Right lobe of liver (tissue), 4 donors: ENCODE results near the gene CPLX3.

Experiments
- POLR2A ChIP-seq: fragments of 450-650 bp; IDR thresholded peaks from one replicate; pipeline ENCODE4 v1.6.1; 2017; ENCODE audit warnings: antibody characterized with exemption, mild to moderate bottlenecking
- TF ChIP-seq, protein P1 (sequence below), 4 donors: fragments of 200-600 bp in 3 of 4; fragments of 450-650 bp in 1 of 4; IDR thresholded peaks; one replicate each; pipeline versions ENCODE4 v1.5.1 to v1.8.0; 2016 to 2022; ENCODE audit warnings: antibody characterized with exemption in 4 of 4, mild to moderate bottlenecking in 2 of 4
- donor health status: DM: no; HTN: no; CAD: no.
- donor health status: DM: no; HTN: no; CAD: no.
- donor health status: DM: no; HTN: yes; CAD: no.

DNA sequence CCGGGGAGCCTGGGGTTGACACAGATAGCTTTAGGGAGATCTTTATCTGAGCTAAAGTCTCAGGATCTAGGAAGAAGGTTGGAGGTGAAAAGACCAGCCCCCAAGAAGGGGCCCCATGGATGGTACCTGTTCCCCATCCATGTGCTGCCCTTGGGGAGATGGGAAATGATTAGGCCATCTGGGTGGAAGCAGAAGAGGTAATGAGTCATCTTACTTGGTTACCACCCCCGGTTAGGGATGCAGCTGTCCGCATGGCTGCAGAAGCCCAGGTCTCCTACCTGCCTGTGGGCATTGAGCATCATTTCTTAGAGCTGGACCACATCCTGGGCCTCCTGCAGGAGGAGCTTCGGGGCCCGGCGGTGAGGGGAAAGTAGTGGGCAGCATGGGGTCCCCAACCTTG lies 3.1 kb upstream of the CPLX3 start:
- TF ChIP-seq, protein P1, sequence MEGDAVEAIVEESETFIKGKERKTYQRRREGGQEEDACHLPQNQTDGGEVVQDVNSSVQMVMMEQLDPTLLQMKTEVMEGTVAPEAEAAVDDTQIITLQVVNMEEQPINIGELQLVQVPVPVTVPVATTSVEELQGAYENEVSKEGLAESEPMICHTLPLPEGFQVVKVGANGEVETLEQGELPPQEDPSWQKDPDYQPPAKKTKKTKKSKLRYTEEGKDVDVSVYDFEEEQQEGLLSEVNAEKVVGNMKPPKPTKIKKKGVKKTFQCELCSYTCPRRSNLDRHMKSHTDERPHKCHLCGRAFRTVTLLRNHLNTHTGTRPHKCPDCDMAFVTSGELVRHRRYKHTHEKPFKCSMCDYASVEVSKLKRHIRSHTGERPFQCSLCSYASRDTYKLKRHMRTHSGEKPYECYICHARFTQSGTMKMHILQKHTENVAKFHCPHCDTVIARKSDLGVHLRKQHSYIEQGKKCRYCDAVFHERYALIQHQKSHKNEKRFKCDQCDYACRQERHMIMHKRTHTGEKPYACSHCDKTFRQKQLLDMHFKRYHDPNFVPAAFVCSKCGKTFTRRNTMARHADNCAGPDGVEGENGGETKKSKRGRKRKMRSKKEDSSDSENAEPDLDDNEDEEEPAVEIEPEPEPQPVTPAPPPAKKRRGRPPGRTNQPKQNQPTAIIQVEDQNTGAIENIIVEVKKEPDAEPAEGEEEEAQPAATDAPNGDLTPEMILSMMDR (IDR thresholded peaks at IDR 0.05): no peak
- no peak for TF ChIP-seq POLR2A
